Breast epithelium (tissue), 3 donors: ENCODE data around the gene MCUB.

Source experiments
- POLR2A ChIP-seq: fragments of 450-650 bp; IDR thresholded peaks from one replicate; pipeline ENCODE4 v1.6.1; 2016; ENCODE audit warnings: antibody characterized with exemption, mild to moderate bottlenecking, moderate library complexity
- POLR2AphosphoS5 ChIP-seq, 3 donors: sonication (generic); formaldehyde crosslinking; IDR thresholded peaks; one replicate each; pipeline ENCODE4 v1.6.1; 2017; ENCODE audit warnings: antibody characterized with exemption in 3 of 3
- TF ChIP-seq, protein P1 (sequence below), 3 donors: fragments of 450-650 bp; IDR thresholded peaks; one replicate each; pipeline ENCODE4 v1.5.1; 2016 to 2017; ENCODE audit warnings: antibody characterized with exemption in 3 of 3, mild to moderate bottlenecking in 3 of 3, moderate library complexity in 3 of 3

- TF ChIP-seq, protein P1, sequence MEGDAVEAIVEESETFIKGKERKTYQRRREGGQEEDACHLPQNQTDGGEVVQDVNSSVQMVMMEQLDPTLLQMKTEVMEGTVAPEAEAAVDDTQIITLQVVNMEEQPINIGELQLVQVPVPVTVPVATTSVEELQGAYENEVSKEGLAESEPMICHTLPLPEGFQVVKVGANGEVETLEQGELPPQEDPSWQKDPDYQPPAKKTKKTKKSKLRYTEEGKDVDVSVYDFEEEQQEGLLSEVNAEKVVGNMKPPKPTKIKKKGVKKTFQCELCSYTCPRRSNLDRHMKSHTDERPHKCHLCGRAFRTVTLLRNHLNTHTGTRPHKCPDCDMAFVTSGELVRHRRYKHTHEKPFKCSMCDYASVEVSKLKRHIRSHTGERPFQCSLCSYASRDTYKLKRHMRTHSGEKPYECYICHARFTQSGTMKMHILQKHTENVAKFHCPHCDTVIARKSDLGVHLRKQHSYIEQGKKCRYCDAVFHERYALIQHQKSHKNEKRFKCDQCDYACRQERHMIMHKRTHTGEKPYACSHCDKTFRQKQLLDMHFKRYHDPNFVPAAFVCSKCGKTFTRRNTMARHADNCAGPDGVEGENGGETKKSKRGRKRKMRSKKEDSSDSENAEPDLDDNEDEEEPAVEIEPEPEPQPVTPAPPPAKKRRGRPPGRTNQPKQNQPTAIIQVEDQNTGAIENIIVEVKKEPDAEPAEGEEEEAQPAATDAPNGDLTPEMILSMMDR (IDR thresholded peaks at IDR 0.05), result no peak
- TF ChIP-seq POLR2A (no peak), POLR2AphosphoS5 (IDR thresholded peaks at IDR 0.05) (no peak)
These were observed 55.7 kb downstream of the MCUB start for GRCh38 chr4:109615742-109616141.
